Ureter (tissue), 1 donor: ENCODE data around the gene ZBTB25. TPM values are rescaled to one million over a fixed set of nuclear protein-coding genes. Genes with fewer than 3 reads are reported as not detected.

Experiments used
- DNase-seq: peaks from one replicate; pipeline ENCODE4 v3.0.0-alpha.2; 2020; ENCODE audit warnings: low spot score
- total RNA-seq: library from RNA; stranded (reverse); gene quantifications from one replicate; pipeline ENCODE4 v1.2.4, GENCODE V29; 2023
- donor health status: DM: yes; HTN: yes; CAD: no.

ZBTB25 gene
- total RNA-seq, 1 donor from 2014 or later = 23.8 TPM

DNA sequence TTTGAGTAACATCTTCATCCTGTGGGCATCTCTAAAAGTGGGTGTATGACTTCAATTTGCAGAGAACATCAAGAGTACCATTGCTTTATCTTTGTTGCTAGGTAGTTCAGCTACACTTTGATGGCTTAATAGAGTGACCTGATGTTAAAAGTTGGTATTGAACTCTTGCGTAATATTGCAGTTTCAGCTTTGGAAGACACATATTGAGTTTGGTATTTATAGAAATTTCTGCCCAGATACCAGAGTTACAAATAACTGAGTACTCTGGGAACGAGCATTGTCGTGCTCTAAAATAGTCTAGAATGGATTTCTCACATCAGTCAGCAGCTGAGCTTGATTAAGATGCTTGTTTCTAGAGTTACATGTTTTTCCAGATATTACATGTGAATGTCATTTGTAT lies 63.1 kb downstream of the ZBTB25 start:
- no peak for DNase-seq

DNA sequence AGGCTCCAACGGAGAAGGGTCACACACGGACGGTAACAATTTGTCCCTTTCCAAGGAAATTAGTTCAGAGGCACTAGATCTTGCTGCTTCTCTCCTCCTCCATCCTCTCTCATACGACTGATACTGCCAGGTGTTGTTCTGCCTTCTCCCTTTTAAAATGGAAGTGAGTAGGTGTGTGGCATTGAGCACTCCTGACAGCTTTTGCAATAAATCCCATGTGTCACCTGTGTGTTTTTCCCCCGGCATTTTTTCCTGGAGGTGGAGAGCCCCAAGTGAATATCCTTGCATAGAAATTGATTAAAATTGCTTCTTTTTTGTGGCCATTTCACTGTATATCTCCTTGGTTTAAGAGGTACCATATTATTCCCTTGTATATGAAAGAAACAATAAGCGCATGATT lies 64.5 kb downstream of the ZBTB25 start:
- DNase-seq = no peak

DNA sequence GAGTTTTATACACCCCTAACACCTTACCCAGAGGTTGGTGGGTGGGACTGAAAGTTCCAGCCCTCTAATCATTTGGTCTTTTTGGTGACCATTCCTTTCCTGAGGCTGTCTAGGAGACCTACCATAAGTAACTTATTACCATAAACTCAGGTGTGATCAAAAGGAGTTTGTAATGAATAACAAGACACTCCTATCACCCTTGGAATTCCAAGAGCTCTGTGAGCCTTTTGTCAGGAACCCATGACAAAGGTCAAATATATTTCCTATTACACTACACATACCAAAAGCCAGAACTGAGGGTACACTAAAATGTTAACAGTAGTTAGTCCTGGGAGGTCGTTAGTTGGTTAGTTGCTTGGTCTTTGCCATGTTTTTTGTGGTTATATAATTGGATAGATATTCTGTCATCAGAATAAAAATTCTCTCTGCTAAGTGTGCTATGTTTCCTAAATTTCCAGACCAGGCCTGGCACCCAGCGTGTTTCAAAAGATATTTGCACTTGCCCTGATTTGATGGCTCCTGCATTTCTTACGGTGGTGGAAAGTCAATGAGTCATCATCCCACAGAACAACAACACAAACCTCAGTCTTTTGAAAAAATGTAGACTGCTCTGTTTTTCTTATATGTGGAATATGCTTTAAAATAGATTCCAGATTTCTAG lies 65.3 kb downstream of the ZBTB25 start:
- DNase-seq = no peak

GRCh38 chr14:64434528-64434927 lies 69.1 kb downstream of the ZBTB25 start:
- DNase-seq = no peak

DNA sequence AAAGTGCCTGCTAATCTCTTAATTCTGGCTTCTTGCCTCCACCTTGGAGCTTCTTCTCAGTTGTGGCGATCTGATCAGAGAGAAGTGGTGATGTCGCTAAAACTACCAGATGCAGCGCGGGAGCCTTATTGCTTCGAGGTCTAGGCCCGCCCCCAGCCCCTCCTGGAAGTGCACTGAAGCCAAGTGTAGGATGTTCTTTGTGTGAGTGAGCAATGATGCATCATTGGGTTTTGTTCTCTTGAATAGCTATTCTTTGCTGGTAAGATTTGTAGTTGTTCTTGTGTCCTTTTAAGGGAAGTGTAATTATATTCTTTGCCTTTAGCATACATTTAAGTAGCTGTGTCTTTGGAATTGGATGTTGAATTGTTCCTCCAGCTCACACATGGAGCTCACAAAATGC lies 79.7 kb downstream of the ZBTB25 start:
- DNase-seq = no peak

DNA sequence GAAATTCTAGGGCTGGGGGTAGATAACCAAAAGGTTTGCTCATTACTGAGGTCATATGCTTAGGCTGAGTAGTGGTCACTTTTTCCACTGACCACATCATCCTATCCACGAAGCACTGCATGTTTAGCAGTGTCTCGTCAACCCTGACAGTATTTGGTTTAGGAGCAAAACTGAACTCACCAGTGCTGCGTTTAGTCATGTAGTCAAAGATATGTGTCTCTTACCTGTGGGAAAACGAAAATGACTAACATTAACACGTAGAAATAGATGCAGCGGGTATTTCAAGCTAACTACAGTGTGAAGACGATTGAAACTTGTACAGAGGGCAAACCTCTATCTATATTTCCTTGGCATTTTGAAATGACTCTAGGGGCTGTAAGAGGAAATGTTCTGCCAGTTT lies 80.9 kb downstream of the ZBTB25 start:
- DNase-seq = no peak

DNA sequence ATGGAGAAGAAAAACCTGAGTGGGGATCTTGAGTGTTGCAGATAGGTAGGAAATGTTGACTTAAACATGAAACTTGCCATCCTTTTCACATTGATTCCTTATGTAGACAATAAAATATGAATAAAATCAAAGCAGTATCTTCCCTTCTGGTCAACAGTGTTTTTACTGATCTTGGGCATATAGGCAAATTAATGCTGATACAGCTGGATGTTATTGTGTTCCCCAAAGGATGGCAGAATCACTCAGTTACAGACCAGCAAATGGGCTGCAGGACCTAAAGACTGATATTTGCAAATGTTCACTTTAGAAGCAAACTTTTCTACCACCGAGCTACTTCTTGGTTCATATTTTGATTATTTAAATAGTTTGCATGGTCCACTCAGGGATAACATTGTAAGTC lies 81.6 kb downstream of the ZBTB25 start:
- no peak for DNase-seq

DNA sequence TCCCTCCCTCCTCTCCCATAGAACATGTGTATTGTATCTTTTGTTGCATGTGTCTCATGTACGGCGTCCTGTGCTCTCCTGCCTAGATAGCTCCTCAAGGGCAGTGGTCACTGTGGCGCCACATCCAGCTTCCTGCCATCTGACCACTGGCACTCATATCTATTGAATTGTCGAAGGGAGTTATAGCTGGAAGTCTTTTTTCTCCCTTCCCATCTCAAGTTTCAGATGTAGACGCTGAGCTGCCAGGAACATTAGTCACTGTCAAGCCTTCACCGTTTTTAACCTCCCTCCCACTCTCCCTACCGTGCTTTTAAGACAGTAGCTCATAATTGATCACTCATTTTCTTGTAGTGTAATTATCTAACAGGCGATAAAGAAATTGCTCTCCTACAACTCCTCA lies 82.5 kb downstream of the ZBTB25 start:
- DNase-seq = no peak

GRCh38 chr14:64419003-64419402 lies 84.6 kb downstream of the ZBTB25 start:
- no peak for DNase-seq

GRCh38 chr14:64417771-64418125 lies 85.9 kb downstream of the ZBTB25 start:
- DNase-seq = no peak

GRCh38 chr14:64417055-64417770 lies 86.4 kb downstream of the ZBTB25 start:
- no peak for DNase-seq

DNA sequence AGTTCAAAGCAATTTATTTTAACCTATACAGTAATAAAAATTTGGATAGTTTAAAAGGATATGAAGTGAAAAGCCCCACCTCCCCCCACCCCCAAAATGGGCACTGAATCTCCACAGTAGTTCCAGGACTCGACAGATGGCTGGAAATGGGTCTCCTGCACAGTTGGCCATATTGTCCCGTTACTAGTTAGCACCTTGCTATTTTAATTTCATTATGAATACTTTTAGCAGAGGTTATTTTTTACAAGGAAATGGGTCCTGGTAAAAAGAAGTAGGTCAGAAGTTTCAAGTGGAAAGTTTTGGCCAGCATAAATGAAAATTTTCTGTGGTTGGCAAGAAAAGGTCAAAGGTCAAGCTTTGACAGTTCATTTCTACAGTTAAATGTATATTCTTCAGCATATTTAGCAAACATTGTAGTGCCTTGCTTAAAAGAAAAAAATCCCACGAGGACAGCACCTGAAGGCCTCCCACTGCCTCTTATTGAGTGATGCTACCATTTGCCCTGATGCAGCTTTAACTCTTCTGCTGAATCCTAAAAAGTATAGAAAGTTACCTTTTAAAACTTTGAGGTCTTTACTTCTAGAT lies 87.2 kb downstream of the ZBTB25 start:
- DNase-seq = no peak

GRCh38 chr14:64412237-64412636 lies 91.4 kb downstream of the ZBTB25 start:
- DNase-seq = no peak

DNA sequence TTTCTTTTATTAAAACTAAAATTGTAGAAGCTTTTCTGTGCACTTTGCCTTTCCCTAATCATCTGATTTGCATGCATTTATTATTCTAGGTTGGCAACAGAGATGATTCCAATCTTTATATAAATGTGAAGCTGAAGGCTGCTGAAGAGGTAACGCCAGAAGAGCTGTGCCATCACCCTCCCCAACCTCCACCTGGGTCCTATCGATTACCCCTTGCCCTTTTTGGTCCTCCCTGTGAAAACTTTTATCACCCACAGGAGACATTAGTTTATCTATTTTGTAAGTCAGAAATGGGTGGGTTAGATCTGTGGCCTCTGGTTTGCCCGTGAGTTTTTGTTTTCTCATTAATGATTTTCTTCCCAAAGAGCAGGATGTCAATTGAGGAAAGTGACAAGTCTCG lies 92.6 kb downstream of the ZBTB25 start:
- no peak for DNase-seq

GRCh38 chr14:64410084-64410774 lies 93.4 kb downstream of the ZBTB25 start:
- no peak for DNase-seq

DNA sequence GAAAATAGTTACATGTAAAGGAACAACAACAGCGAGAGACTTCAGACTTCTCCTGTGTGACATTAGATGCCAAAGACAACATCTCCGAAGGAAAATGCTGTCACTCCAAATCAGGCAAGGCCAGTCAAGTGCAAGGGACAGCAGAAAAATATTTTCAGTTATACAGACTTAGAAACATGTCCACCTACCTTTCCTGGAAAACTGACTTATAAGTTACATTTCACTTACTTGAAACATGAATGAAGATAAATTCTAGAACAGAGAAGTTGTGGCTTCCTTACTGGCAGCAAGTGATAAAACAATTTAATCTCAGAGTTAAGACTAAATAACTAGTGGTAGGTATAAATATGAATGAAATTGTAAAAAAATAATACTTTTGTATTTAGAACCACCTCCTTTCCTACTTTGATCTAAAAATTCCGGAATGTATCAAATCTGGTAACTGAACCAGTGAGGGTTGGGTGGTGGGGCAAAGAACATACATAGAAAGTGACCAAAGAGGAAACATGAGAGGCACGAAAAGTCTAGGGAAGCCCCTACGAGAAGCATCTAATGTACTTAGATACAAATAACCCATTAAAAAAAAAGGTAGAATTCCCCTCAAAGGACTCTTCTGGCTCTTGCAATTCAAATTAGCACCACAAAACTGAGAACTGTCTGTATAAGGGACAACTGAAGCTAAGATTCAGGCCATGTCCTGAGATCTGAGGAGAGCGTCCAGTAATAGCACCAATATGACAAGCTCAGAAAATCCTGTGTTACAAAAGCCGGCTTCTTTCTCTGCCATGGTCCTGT lies 94.3 kb downstream of the ZBTB25 start:
- DNase-seq = no peak

- no peak for DNase-seq
These were observed 96.3 kb downstream of the ZBTB25 start for GRCh38 chr14:64407329-64407728.

DNA sequence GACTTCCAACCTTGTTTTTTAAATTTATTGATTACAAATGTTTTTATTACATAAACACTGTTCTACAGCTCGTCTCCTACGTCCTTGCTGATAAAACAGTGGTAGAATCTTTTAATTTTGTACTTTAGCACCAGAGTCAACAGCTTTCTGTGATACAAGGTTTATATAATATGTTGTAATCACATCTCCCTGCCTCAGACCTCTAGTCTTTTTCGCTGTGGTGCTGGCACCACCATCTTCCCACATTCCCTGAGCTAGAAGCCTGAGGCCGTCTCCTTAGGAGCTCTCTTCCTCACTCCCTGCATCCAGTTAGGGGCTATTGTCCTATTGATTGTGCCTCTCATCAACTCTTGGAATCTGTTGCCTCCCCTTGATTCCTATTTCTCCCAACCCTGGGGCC lies 98.3 kb downstream of the ZBTB25 start:
- no peak for DNase-seq

DNA sequence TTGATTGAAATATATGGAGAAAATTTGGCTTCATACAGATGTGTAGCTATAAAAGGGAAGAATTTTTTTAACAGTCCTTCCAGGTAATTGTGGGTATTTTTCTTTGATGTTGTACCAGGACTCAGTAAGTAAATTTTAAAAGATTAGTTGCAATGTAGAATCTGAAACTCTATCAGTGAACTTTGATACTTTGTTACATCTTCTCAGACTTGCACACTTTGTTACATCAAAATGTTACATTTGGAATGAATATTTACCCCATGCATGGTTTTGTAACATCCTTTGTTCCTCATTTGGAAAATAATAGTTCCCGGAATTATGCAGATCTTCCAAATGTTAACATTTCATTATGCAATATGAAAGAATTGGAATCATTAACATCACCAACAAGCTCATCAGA lies 101.7 kb downstream of the ZBTB25 start:
- no peak for DNase-seq

DNA sequence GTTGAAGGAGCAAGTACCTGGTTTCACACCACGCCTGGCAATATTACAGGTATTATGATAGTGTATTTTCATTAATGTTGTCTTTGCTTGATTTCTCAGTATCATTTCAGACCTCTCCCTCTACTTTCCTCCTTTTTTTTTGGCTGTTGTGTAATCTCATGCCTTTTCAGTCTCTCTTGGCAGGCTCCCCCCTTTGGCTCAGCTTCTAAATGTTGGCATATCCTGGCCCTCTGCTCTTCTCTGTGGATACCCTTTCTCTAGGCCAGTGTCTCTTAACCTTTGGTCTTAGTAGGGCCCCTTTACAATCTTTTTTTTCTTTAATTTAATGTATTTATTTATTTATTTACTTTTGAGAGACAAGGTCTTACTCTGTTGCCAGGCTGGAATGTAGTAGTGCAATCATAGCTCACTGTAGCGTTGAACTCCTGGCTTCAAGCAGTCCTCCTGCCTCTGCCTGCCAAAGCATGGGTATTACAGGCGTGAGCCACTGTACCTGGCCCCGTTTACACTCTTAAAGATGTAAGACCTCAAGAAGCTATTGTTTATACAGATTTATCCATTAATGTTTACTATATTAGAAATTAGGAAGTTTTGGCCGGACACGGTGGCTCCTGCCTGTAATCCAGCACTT lies 102.7 kb downstream of the ZBTB25 start:
- DNase-seq = no peak
